Hepatocyte (in vitro differentiated cells): ENCODE data around the gene KCNN2. TPM values are rescaled to one million over a fixed set of nuclear protein-coding genes. Genes with fewer than 3 reads are reported as not detected.

Experiments used
- DNase-seq: peaks from one replicate; pipeline ENCODE4 v3.0.0-alpha.2; 2016; ENCODE audit warnings: low spot score
- H2AFZ ChIP-seq: fragments of 200-600 bp; sonication (generic); 2 replicates; pipeline ENCODE4 v1.6.0; 2016; ENCODE audit warnings: antibody characterized with exemption, mild to moderate bottlenecking
- H3K27ac ChIP-seq: fragments of 200-600 bp; sonication (generic); 2 replicates; pipeline ENCODE4 v1.5.1; 2016; ENCODE audit warnings: mild to moderate bottlenecking
- H3K27me3 ChIP-seq: fragments of 200-600 bp; sonication (generic); 2 replicates; pipeline ENCODE4 v1.6.1; 2016
- H3K36me3 ChIP-seq: fragments of 200-600 bp; sonication (generic); replicated peaks from 2 replicates; pipeline ENCODE4 v1.5.1; 2016; ENCODE audit warnings: low read depth; ENCODE audit not compliant: insufficient read depth
- H3K4me1 ChIP-seq: fragments of 200-600 bp; sonication (generic); 2 replicates; pipeline ENCODE4 v1.5.1; 2016; ENCODE audit warnings: mild to moderate bottlenecking, moderate library complexity; ENCODE audit not compliant: insufficient read depth
- H3K4me2 ChIP-seq: fragments of 200-600 bp; sonication (generic); 2 replicates; pipeline ENCODE4 v1.6.0; 2016
- H3K4me3 ChIP-seq: fragments of 200-600 bp; sonication (generic); 2 replicates; pipeline ENCODE4 v1.5.1; 2016; ENCODE audit warnings: mild to moderate bottlenecking
- H3K79me2 ChIP-seq: fragments of 200-600 bp; sonication (generic); 2 replicates; pipeline ENCODE4 v1.6.0; 2017; ENCODE audit warnings: mild to moderate bottlenecking
- H3K9me2 ChIP-seq: fragments of 200-600 bp; sonication (generic); replicated peaks from 2 replicates; pipeline ENCODE4 v1.6.0; 2017; ENCODE audit warnings: mild to moderate bottlenecking; ENCODE audit not compliant: insufficient read depth
- H3K9me3 ChIP-seq: fragments of 200-600 bp; sonication (generic); 2 replicates; pipeline ENCODE4 v1.5.1; 2016; ENCODE audit warnings: low read depth, mild to moderate bottlenecking
- H4K20me1 ChIP-seq: fragments of 200-600 bp; sonication (generic); 2 replicates; pipeline ENCODE4 v1.6.0; 2016; ENCODE audit warnings: mild to moderate bottlenecking; ENCODE audit not compliant: insufficient read depth, poor library complexity, severe bottlenecking
- EZH2 ChIP-seq: fragments of 200-600 bp; sonication (generic); IDR thresholded peaks from 2 replicates; pipeline ENCODE4 v1.6.1; 2016; ENCODE audit warnings: antibody characterized with exemption, mild to moderate bottlenecking, borderline replicate concordance
- EZH2phosphoT487 ChIP-seq: fragments of 200-600 bp; sonication (generic); IDR thresholded peaks from one replicate; pipeline ENCODE4 v1.6.1; 2018; ENCODE audit warnings: antibody characterized with exemption, mild to moderate bottlenecking, low read depth, moderate library complexity; ENCODE audit not compliant: unreplicated experiment, severe bottlenecking
- WGBS: methylation state at CpG from one replicate; pipeline ENCODE4 v1.1.6; 2016; ENCODE audit warnings: low lambda C conversion rate; ENCODE audit errors: missing lambda C conversion rate; 5-methylcytosine and 5-hydroxymethylcytosine counted together
- polyA plus RNA-seq: library from polyadenylated mRNA; unstranded; fragments of >200 nt; fragmentation: Nextera tagmentation; extraction: Ambion mirVana; gene quantifications from 2 replicates; pipeline ENCODE4 v1.2.1, GENCODE V29; 2016
- total RNA-seq: library from RNA; depleted of rRNA; stranded (reverse); fragments of >200 nt; gene quantifications from 2 replicates; pipeline ENCODE4 v1.2.3, GENCODE V29; 2014
- TF ChIP-seq, protein P1 (sequence below): fragments of 200-600 bp; sonication (generic); IDR thresholded peaks from 2 replicates; pipeline ENCODE4 v1.5.1; 2016; ENCODE audit warnings: antibody characterized with exemption, mild to moderate bottlenecking; ENCODE audit not compliant: poor library complexity

Gene KCNN2
- total and polyA plus RNA-seq, 2 experiments from 2014 or later, result 3.9 to 6.4 TPM

DNA sequence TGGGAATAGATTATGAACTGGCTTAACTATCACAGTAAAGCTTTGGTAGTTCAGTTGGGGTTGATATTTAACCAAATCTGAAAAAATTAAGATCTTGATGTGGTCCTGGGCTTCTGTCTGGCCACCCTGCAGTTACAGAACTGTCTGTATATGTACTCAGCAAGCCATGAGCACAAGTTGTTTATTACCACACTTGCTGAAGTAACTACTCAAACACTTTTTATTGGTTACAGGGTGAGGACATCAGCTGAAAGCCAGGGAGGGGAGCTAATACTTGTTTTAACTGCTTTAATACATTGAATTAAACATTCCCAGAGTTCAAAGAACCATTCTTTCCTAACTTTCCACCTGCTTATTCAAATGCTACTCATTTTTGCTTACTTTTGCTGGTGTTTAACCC lies 29.4 kb upstream of the KCNN2 start:
- Histone ChIP-seq H3K27ac (no peak overlapping the region), H3K4me1 (peaks cover 11% of the 10 kb centered on the region), H4K20me1 (no peaks in the 10 kb centered on the region), H3K9me2 (no peaks in the 10 kb centered on the region), H3K27me3 (no peaks in the 10 kb centered on the region), H3K79me2 (no peaks in the 10 kb centered on the region), H3K4me3 (no peak overlapping the region), H3K4me2 (no peak overlapping the region), H3K9me3 (no peaks in the 10 kb centered on the region), H3K36me3 (no peaks in the 10 kb centered on the region), H2AFZ (no peak overlapping the region)
- TF ChIP-seq EZH2, result no peak
- TF ChIP-seq, protein P1, sequence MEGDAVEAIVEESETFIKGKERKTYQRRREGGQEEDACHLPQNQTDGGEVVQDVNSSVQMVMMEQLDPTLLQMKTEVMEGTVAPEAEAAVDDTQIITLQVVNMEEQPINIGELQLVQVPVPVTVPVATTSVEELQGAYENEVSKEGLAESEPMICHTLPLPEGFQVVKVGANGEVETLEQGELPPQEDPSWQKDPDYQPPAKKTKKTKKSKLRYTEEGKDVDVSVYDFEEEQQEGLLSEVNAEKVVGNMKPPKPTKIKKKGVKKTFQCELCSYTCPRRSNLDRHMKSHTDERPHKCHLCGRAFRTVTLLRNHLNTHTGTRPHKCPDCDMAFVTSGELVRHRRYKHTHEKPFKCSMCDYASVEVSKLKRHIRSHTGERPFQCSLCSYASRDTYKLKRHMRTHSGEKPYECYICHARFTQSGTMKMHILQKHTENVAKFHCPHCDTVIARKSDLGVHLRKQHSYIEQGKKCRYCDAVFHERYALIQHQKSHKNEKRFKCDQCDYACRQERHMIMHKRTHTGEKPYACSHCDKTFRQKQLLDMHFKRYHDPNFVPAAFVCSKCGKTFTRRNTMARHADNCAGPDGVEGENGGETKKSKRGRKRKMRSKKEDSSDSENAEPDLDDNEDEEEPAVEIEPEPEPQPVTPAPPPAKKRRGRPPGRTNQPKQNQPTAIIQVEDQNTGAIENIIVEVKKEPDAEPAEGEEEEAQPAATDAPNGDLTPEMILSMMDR, result no peak
- no peak for TF ChIP-seq EZH2phosphoT487
- no peak for DNase-seq

DNA sequence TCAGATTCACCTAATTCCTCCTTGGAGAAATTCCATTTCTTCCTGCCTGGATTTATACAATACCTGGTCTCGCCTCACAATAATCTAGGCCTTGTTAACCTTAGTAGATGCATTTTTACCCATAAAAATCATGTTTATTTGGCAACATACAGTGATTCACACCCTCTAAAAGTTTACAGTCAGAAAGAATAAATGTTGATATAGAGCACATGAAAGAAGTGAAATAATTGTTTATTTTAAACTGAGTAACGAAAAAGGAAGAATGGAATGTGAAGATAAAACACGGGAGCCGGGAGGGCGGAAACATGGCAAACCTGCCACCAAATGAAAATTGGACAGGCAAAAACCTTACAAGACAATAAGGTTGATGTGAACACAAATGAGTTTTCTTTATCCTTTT lies 28.9 kb upstream of the KCNN2 start:
- Histone ChIP-seq H3K27me3 (no peaks in the 10 kb centered on the region), H3K9me3 (no peaks in the 10 kb centered on the region), H2AFZ (no peak overlapping the region), H3K9me2 (no peaks in the 10 kb centered on the region), H3K36me3 (no peaks in the 10 kb centered on the region), H3K27ac (no peak overlapping the region), H3K4me3 (no peak overlapping the region), H4K20me1 (no peaks in the 10 kb centered on the region), H3K4me1 (peaks cover 11% of the 10 kb centered on the region), H3K79me2 (no peaks in the 10 kb centered on the region), H3K4me2 (peak overlapping the region; percentile 6)
- TF ChIP-seq, protein P1, result no peak
- no peak for DNase-seq
- WGBS, result 44% methylated on average over 5 of the region's 5 CpGs

DNA sequence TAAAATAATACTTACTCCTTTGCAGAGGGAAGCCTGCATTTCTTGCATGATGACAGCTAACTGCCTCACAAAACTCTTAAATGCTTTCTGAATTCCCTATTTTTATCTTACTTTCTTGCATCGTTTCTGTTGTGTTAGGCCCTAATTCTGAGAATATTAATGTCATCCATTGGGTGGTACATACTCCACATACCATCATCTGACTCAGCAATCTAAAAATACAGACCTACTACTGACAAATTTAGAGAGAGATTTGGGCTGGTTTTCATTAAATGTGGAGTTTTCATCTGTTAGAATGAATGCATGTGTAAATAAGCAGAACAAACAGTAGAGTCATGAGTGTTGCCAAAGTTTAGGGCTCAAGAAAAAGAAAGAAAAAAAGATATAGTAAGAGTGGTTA lies 26.5 kb upstream of the KCNN2 start:
- Histone ChIP-seq H3K4me2 (no peak overlapping the region), H3K9me2 (no peaks in the 10 kb centered on the region), H3K79me2 (no peaks in the 10 kb centered on the region), H3K4me1 (peaks cover 11% of the 10 kb centered on the region), H2AFZ (no peak overlapping the region), H3K36me3 (no peaks in the 10 kb centered on the region), H3K27me3 (no peaks in the 10 kb centered on the region), H3K9me3 (no peaks in the 10 kb centered on the region), H4K20me1 (no peaks in the 10 kb centered on the region), H3K27ac (no peak overlapping the region), H3K4me3 (no peak overlapping the region)
- TF ChIP-seq, protein P1, result no peak
- TF ChIP-seq EZH2 (no peak), EZH2phosphoT487 (no peak)
- no peak for DNase-seq
- 56% methylated on average over 1 of the region's 1 CpG for WGBS

DNA sequence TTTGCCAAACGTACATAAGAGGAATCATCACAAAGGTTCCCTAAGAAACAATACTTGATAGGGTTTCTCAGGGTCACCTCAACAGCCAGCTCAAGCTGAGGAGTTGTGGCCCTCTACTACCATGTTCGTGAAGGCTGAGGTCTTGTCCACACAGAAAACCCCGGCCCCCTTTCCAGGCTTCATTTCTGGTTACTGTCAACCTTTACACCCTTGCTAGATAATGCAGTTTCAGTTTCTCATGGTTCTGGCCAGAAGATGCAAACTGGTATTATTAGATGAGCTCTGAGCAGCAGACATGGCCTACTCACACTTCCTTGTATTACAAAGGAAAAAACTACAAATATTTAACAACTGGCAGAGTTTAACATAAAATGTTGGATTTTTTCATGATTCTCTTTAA lies 22.8 kb upstream of the KCNN2 start:
- 86% methylated on average over 3 of the region's 3 CpGs for WGBS
- no peak for TF ChIP-seq EZH2
- no peak for TF ChIP-seq EZH2phosphoT487

More for the DNA sequence above, 22.8 kb upstream of the KCNN2 start:
- Histone ChIP-seq H3K9me2 (no peaks in the 10 kb centered on the region), H3K4me3 (no peak overlapping the region), H3K9me3 (no peaks in the 10 kb centered on the region), H3K27me3 (no peaks in the 10 kb centered on the region), H4K20me1 (no peaks in the 10 kb centered on the region), H2AFZ (no peak overlapping the region), H3K4me1 (no peaks in the 10 kb centered on the region), H3K79me2 (no peaks in the 10 kb centered on the region), H3K36me3 (no peaks in the 10 kb centered on the region), H3K4me2 (no peak overlapping the region), H3K27ac (no peak overlapping the region)
- DNase-seq, result no peak
